ENCODE results near the gene LRRIQ1. TPM values are rescaled to one million over a fixed set of nuclear protein-coding genes. Genes with fewer than 3 reads are reported as not detected.

The LRRIQ1 gene
- total RNA-seq, 1 donor from 2014 or later = 0.22 TPM

GRCh38 chr12:85280984-85281630 lies 245.0 kb downstream of the LRRIQ1 start:
- TF ChIP-seq CTCF (IDR thresholded peaks at IDR 0.05; ENCODE audit: borderline replicate concordance) = no peak
- intact Hi-C loops (cut with micrococcal nuclease) = no loop called here
- H3K27me3 ChIP-seq (ENCODE audit: low read depth) = peaks cover 100% of the 10 kb centered on the region
- no peak for DNase-seq
- no peaks in the 10 kb centered on the region for H3K36me3 ChIP-seq
- H3K4me1 ChIP-seq = peaks cover 26% of the 10 kb centered on the region
- peak overlapping the region; percentile 60 for H3K4me3 ChIP-seq
- no peaks in the 10 kb centered on the region for H3K9me3 ChIP-seq (replicated peaks)
- H3K27ac ChIP-seq (replicated peaks) = no peak overlapping the region

GRCh38 chr12:85281636-85282312 lies 245.6 kb downstream of the LRRIQ1 start:
- H3K36me3 ChIP-seq = no peaks in the 10 kb centered on the region
- no peak for DNase-seq
- H3K9me3 ChIP-seq (replicated peaks) = no peaks in the 10 kb centered on the region
- peaks cover 100% of the 10 kb centered on the region for H3K27me3 ChIP-seq (ENCODE audit: low read depth)
- no peak for TF ChIP-seq CTCF (IDR thresholded peaks at IDR 0.05; ENCODE audit: borderline replicate concordance)
- H3K4me1 ChIP-seq = peaks cover 26% of the 10 kb centered on the region
- intact Hi-C loops (cut with micrococcal nuclease) = no loop called here
- H3K27ac ChIP-seq (replicated peaks) = no peak overlapping the region
- H3K4me3 ChIP-seq = no peak overlapping the region

GRCh38 chr12:85283560-85283959 lies 247.4 kb downstream of the LRRIQ1 start:
- intact Hi-C loops (cut with micrococcal nuclease) = no loop called here
- H3K36me3 ChIP-seq = no peaks in the 10 kb centered on the region
- H3K4me3 ChIP-seq = no peak overlapping the region
- no peaks in the 10 kb centered on the region for H3K9me3 ChIP-seq (replicated peaks)
- peaks cover 26% of the 10 kb centered on the region for H3K4me1 ChIP-seq
- no peak overlapping the region for H3K27ac ChIP-seq (replicated peaks)
- peaks cover 88% of the 10 kb centered on the region for H3K27me3 ChIP-seq (ENCODE audit: low read depth)
- no peak for TF ChIP-seq CTCF (IDR thresholded peaks at IDR 0.05; ENCODE audit: borderline replicate concordance)
- no peak for DNase-seq

Other genes starting within 250 kb of the LRRIQ1 start
- not detected for gene SLC6A15, start 123.6 kb upstream of the LRRIQ1 start, total RNA-seq
- 0.33 TPM for gene TSPAN19, start 74 bp upstream of the LRRIQ1 start, total RNA-seq
- not detected for gene ALX1, start 243.9 kb downstream of the LRRIQ1 start, total RNA-seq